B cell (primary cell): ENCODE data around the gene GUSB.

ENCODE experiments used
- EZH2 ChIP-seq: IDR thresholded peaks from 2 replicates; pipeline ENCODE4 v1.6.1; 2012; ENCODE audit warnings: borderline replicate concordance, low read depth, mild to moderate bottlenecking, moderate library complexity, low read length; ENCODE audit not compliant: insufficient read depth, poor library complexity, severe bottlenecking
- TF ChIP-seq, protein P1 (sequence below): fragments of 200-600 bp; IDR thresholded peaks from one replicate; pipeline ENCODE4 v1.8.0; 2022; ENCODE audit warnings: antibody characterized with exemption, mild to moderate bottlenecking

DNA sequence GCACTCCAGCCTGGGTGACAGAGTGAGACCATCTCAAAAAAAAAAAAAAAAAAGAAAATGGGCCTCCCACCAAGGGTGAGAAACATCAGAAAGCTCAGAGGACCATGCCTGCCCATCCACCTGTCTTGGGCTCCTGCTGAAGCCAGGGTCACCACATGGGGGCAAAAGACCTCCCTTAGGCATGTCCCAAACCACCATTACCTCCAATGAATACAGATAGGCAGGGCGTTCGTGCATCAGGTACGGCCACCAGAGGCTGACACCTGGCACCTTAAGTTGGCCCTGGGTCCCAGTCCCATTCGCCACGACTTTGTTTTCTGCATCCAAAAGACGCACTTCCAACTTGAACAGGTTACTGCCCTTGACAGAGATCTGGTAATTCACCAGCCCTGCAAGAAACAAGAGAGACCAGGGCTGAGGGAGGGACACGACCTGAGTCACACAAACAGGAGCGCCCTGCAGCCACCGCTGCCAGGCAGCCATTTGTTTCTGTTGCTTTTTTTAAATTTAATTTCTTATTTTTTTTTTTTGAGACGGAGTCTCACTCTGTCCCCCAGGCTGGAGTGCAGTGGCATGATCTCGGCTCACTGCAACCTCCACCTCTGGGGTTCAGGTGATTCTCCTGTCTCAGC is 6.1 kb downstream of the GUSB start:
- TF ChIP-seq EZH2 = no peak
- TF ChIP-seq, protein P1, sequence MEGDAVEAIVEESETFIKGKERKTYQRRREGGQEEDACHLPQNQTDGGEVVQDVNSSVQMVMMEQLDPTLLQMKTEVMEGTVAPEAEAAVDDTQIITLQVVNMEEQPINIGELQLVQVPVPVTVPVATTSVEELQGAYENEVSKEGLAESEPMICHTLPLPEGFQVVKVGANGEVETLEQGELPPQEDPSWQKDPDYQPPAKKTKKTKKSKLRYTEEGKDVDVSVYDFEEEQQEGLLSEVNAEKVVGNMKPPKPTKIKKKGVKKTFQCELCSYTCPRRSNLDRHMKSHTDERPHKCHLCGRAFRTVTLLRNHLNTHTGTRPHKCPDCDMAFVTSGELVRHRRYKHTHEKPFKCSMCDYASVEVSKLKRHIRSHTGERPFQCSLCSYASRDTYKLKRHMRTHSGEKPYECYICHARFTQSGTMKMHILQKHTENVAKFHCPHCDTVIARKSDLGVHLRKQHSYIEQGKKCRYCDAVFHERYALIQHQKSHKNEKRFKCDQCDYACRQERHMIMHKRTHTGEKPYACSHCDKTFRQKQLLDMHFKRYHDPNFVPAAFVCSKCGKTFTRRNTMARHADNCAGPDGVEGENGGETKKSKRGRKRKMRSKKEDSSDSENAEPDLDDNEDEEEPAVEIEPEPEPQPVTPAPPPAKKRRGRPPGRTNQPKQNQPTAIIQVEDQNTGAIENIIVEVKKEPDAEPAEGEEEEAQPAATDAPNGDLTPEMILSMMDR = no peak
